HL-60 (cell line): ENCODE data around the gene NFE2L2.
A peak's percentile ranks its signal among the peaks of the same experiment; 100 is the strongest.

Experiments used
- DNase-seq, 2 experiments: peaks; one replicate each; pipeline ENCODE4 v3.0.0-alpha.2; 2010 to 2020; ENCODE audit warnings: low read depth in 1 of 2, low spot score in 1 of 2
- H3K27ac ChIP-seq: fragments of 250-450 bp; sonication (Bioruptor Pico); replicated peaks from 2 replicates; pipeline ENCODE4 v1.5.1; 2020; ENCODE audit warnings: mild to moderate bottlenecking, moderate library complexity
- H3K27me3 ChIP-seq: fragments of 250-450 bp; sonication (Bioruptor Pico); 2 replicates; pipeline ENCODE4 v1.5.1; 2021; ENCODE audit warnings: mild to moderate bottlenecking, moderate library complexity; ENCODE audit not compliant: insufficient read depth, poor library complexity, severe bottlenecking
- H3K4me3 ChIP-seq: replicated peaks from 2 replicates; pipeline ENCODE4 v1.5.1; 2011; ENCODE audit warnings: mild to moderate bottlenecking, control low read depth, low read length; ENCODE audit not compliant: insufficient read depth
- CTCF ChIP-seq: IDR thresholded peaks from one replicate; pipeline ENCODE4 v1.5.1; 2011; ENCODE audit warnings: low read length, control low read depth, inconsistent platforms; ENCODE audit not compliant: insufficient read depth
- GABPA ChIP-seq: IDR thresholded peaks from 2 replicates; pipeline ENCODE4 v1.6.1; 2012; ENCODE audit warnings: low read depth
- POLR2AphosphoS5 ChIP-seq: IDR thresholded peaks from 2 replicates; pipeline ENCODE4 v1.6.1; 2012; ENCODE audit warnings: low read depth
- REST ChIP-seq: IDR thresholded peaks from 2 replicates; pipeline ENCODE4 v1.6.1; 2012; ENCODE audit warnings: low read depth; ENCODE audit not compliant: insufficient replicate concordance
- SPI1 ChIP-seq: IDR thresholded peaks from 2 replicates; pipeline ENCODE4 v1.6.1; 2012; ENCODE audit warnings: low read depth, mild to moderate bottlenecking, borderline replicate concordance

NFE2L2 gene

GRCh38 chr2:177265824-177266817 is 1.6 kb upstream of the NFE2L2 start:
- no peak overlapping the region for H3K4me3 ChIP-seq
- no peaks in the 10 kb centered on the region for H3K27me3 ChIP-seq
- peak in 1 of 2 experiments; percentile 73 for DNase-seq

GRCh38 chr2:177264209-177264692 is 276 bp downstream of the NFE2L2 start:
- peak in 1 of 2 experiments; percentile 42 for DNase-seq
- H3K27me3 ChIP-seq = no peaks in the 10 kb centered on the region
- peak overlapping the region; percentile 63 for H3K4me3 ChIP-seq
- TF ChIP-seq GABPA (no peak), REST (no peak), SPI1 (no peak), CTCF (no peak), POLR2AphosphoS5 (no peak)
- H3K27ac ChIP-seq = peak overlapping the region; percentile 99

More at GRCh38 chr2:177265824-177266817, 1.6 kb upstream of the NFE2L2 start:
- TF ChIP-seq GABPA (0 out of 2 replicates have a peak, but pooled peaks have one; percentile 32), SPI1 (peak; percentile 26; the same call in 1 of the 2 replicates), CTCF (no peak), POLR2AphosphoS5 (peak; percentile 44; the same call in 1 of the 2 replicates)
- H3K27ac ChIP-seq = peak overlapping the region; percentile 99

- DNase-seq = peak; percentile 84 to 98
- peak overlapping the region; percentile 99 for H3K27ac ChIP-seq
- peak overlapping the region; percentile 63 for H3K4me3 ChIP-seq
- no peaks in the 10 kb centered on the region for H3K27me3 ChIP-seq
- TF ChIP-seq CTCF (peak; percentile 82), POLR2AphosphoS5 (peak; percentile 99), REST (peak; percentile 58), GABPA (peak; percentile 60; the same call in 1 of the 2 replicates), SPI1 (no peak)
Measured at GRCh38 chr2:177263451-177264208, 897 bp downstream of the NFE2L2 start.
